ENCODE measurements around the gene ADAMTS13. TPM values are rescaled to one million over a fixed set of nuclear protein-coding genes. Genes with fewer than 3 reads are reported as not detected.

The ADAMTS13 gene
- total and polyA plus RNA-seq, 9 of the 15 experiments (the other 6 are each of a cell fraction or from before 2014, with no cell fraction given): 0.03 to 0.20 (median 0.04) TPM; not detected in 4

- no peak overlapping the region for H3K9ac ChIP-seq (ENCODE audit: insufficient read depth in 1 of 2, low read depth in 2 of 2, low read length in 2 of 2)
- H3K27me3 ChIP-seq (ENCODE audit: control insufficient read depth in 2 of 2, insufficient read depth in 2 of 2, low read length in 2 of 2): peaks cover 20 to 71% of the 10 kb centered on the region in 2 experiments; a peak in 4 of 5 replicates
- peaks cover 5 to 39% of the 10 kb centered on the region in 2 experiments; a peak in 3 of 5 replicates for H3K4me1 ChIP-seq (replicated peaks in 1 of 2; ENCODE audit: control insufficient read depth in 2 of 2, insufficient read depth in 2 of 2, low read length in 2 of 2)
- BruUV-seq (replicated peaks): no TSS peak
- H3K36me3 ChIP-seq (ENCODE audit: control insufficient read depth, insufficient read depth, low read length): no peaks in the 10 kb centered on the region
- 23% methylated on average over 11 of the region's 11 CpGs for WGBS (ENCODE audit: insufficient coverage, low coverage, missing lambda C conversion rate)
- DNase-seq (ENCODE audit: extremely low read depth in 1 of 4, low spot score in 3 of 4): no peak
- in situ Hi-C loops (cut with MboI): no loop called here
- H2AFZ ChIP-seq (ENCODE audit: low read depth, low read length): no peak overlapping the region
- no peak overlapping the region for H3K4me2 ChIP-seq (ENCODE audit: insufficient read depth, low read length)
- intact Hi-C loops (cut with micrococcal nuclease): no loop called here
- no peak overlapping the region for H3K27ac ChIP-seq (ENCODE audit: extremely low read depth, low read depth, low read length)
- POLR2A ChIA-PET: interaction anchor here (0.7 kb wide), 1 partner anchor 87 kb away, joined by 4 read pairs; no protein-coding TSS in a partner anchor
- no peak for TF ChIP-seq CREB3L1 (IDR thresholded peaks at IDR 0.05; ENCODE audit: borderline replicate concordance, low read depth)
- TF ChIP-seq PHTF2 (CRISPR knock-in tag; IDR thresholded peaks at IDR 0.05): no peak
- no peak for TF ChIP-seq EWSR1 (IDR thresholded peaks at IDR 0.05; ENCODE audit: borderline replicate concordance, low read depth, partially characterized antibody)
- no peak for TF ChIP-seq HNRNPLL (IDR thresholded peaks at IDR 0.05; ENCODE audit: low read depth, low read length, poor library complexity, severe bottlenecking)
- TF ChIP-seq SUPT5H (IDR thresholded peaks at IDR 0.05): no peak
- no peak for TF ChIP-seq E2F5 (CRISPR knock-in tag; IDR thresholded peaks at IDR 0.05)
- TF ChIP-seq SRSF3 (IDR thresholded peaks at IDR 0.05; ENCODE audit: insufficient read depth, low read length): no peak
- TF ChIP-seq EP400 (IDR thresholded peaks at IDR 0.05): no peak
- no peak for TF ChIP-seq NFIC (IDR thresholded peaks at IDR 0.05)
- TF ChIP-seq BCL6 (CRISPR knock-in tag; IDR thresholded peaks at IDR 0.05): no peak
- no peak for TF ChIP-seq SMC3 (conservative IDR thresholded peaks at IDR 0.05; ENCODE audit: insufficient read depth, low read depth, low read length)
- TF ChIP-seq ZNF740 (CRISPR knock-in tag; IDR thresholded peaks at IDR 0.05): no peak
- no peak for TF ChIP-seq ZNF740 (tag; IDR thresholded peaks at IDR 0.05)
- TF ChIP-seq FOXA3 (CRISPR knock-in tag; conservative IDR thresholded peaks at IDR 0.05 in 1 of 2, IDR thresholded peaks at IDR 0.05 in 1 of 2): no peak
- no peak for TF ChIP-seq ZNF12 (CRISPR knock-in tag; IDR thresholded peaks at IDR 0.05)
- TF ChIP-seq NFXL1 (CRISPR knock-in tag; IDR thresholded peaks at IDR 0.05): no peak
- no peak for TF ChIP-seq FOSL1 (tag; conservative IDR thresholded peaks at IDR 0.05)
- no peak for TF ChIP-seq PREB (CRISPR knock-in tag; IDR thresholded peaks at IDR 0.05)
- no peak for TF ChIP-seq CEBPG (CRISPR knock-in tag; IDR thresholded peaks at IDR 0.05)
- no peak for TF ChIP-seq CEBPG (tag; conservative IDR thresholded peaks at IDR 0.05 in 1 of 2, IDR thresholded peaks at IDR 0.05 in 1 of 2)
- peaks cover 11% of the 10 kb centered on the region for H3K9me1 ChIP-seq (ENCODE audit: control insufficient read depth, insufficient read depth, low read length)
- H3K79me2 ChIP-seq (ENCODE audit: control insufficient read depth, insufficient read depth, low read length): no peaks in the 10 kb centered on the region
- H3K9me3 ChIP-seq (replicated peaks; ENCODE audit: control insufficient read depth, insufficient read depth, low read depth, low read length): no peaks in the 10 kb centered on the region
- CTCF ChIA-PET (ENCODE audit: low intra/inter-chr PET ratio): no interaction called here
- no peak for FAIRE-seq
- ATAC-seq: no peak
- peaks cover 26% of the 10 kb centered on the region for H4K20me1 ChIP-seq (replicated peaks; ENCODE audit: control insufficient read depth, insufficient read depth, low read length)
- H3K4me3 ChIP-seq: no peak overlapping the region
Measured at GRCh38 chr9:133457748-133458147, 35.6 kb downstream of the ADAMTS13 start.
